Neural cell (in vitro differentiated cells): ENCODE data around the gene RETN. TPM values are rescaled to one million over a fixed set of nuclear protein-coding genes. Genes with fewer than 3 reads are reported as not detected.

ENCODE experiments used
- H2AFZ ChIP-seq: fragments of 200-600, 300-800 bp; sonication (generic), shearing (Covaris generic); 2 replicates; pipeline ENCODE4 v1.6.0; 2014; ENCODE audit warnings: low read depth, mild to moderate bottlenecking, antibody characterized with exemption, low read length, moderate library complexity
- H3F3A ChIP-seq: fragments of 200-600 bp; shearing (Covaris generic); 2 replicates; pipeline ENCODE4 v1.6.1; 2016; ENCODE audit warnings: mild to moderate bottlenecking, moderate library complexity, mixed read lengths, antibody characterized with exemption, low read length; ENCODE audit not compliant: insufficient read depth, poor library complexity, severe bottlenecking
- H3K27ac ChIP-seq: fragments of 200-600, 300-800 bp; sonication (generic), shearing (Covaris generic); 2 replicates; pipeline ENCODE4 v1.5.1; 2014; ENCODE audit warnings: mild to moderate bottlenecking, low read length, moderate library complexity
- H3K27me3 ChIP-seq: fragments of 300-800, 200-600 bp; sonication (generic), shearing (Covaris generic); 2 replicates; pipeline ENCODE4 v1.6.0; 2014; ENCODE audit warnings: mild to moderate bottlenecking, low read depth, low read length, moderate library complexity; ENCODE audit not compliant: insufficient read depth
- H3K36me3 ChIP-seq: fragments of 300-800, 200-600 bp; sonication (generic), shearing (Covaris generic); 2 replicates; pipeline ENCODE4 v1.5.1; 2014; ENCODE audit warnings: mild to moderate bottlenecking, antibody characterized with exemption, low read length, moderate library complexity; ENCODE audit not compliant: insufficient read depth
- H3K4me2 ChIP-seq: fragments of 300-800, 200-600 bp; sonication (generic), shearing (Covaris generic); 2 replicates; pipeline ENCODE4 v1.6.0; 2014; ENCODE audit warnings: mild to moderate bottlenecking, low read length
- H3K4me3 ChIP-seq: fragments of 300-800, 200-600 bp; sonication (generic), shearing (Covaris generic); 2 replicates; pipeline ENCODE4 v1.5.1; 2014; ENCODE audit warnings: mild to moderate bottlenecking, low read length, moderate library complexity
- H3K79me2 ChIP-seq: fragments of 200-600 bp; shearing (Covaris generic); replicated peaks from 2 replicates; pipeline ENCODE4 v1.6.0; 2014; ENCODE audit warnings: mild to moderate bottlenecking, low read length, moderate library complexity; ENCODE audit not compliant: insufficient read depth
- H3K9ac ChIP-seq: fragments of 300-800, 200-600 bp; sonication (generic), shearing (Covaris generic); 2 replicates; pipeline ENCODE4 v1.6.1; 2016; ENCODE audit warnings: mild to moderate bottlenecking, low read length, mixed read lengths
- H3K9me2 ChIP-seq: fragments of 200-600 bp; shearing (Covaris generic); 2 replicates; pipeline ENCODE4 v1.6.1; 2016; ENCODE audit warnings: mild to moderate bottlenecking, low read length, mixed read lengths; ENCODE audit not compliant: insufficient read depth
- H3K9me3 ChIP-seq: fragments of 200-600, 300-800 bp; sonication (generic), shearing (Covaris generic); 2 replicates; pipeline ENCODE4 v1.6.1; 2016; ENCODE audit warnings: mild to moderate bottlenecking, mixed run types, low read length, moderate library complexity, mixed read lengths
- H4K20me1 ChIP-seq: fragments of 200-600 bp; shearing (Covaris generic); 2 replicates; pipeline ENCODE4 v1.6.1; 2016; ENCODE audit warnings: mild to moderate bottlenecking, mixed run types; ENCODE audit not compliant: insufficient read depth
- CTCF ChIP-seq: fragments of 450-650 bp; IDR thresholded peaks from 2 replicates; pipeline ENCODE4 v1.5.1; 2014; ENCODE audit warnings: antibody characterized with exemption, mild to moderate bottlenecking, moderate library complexity; ENCODE audit not compliant: poor library complexity, severe bottlenecking
- EP300 ChIP-seq: fragments of 450-650 bp; conservative IDR thresholded peaks from 2 replicates; pipeline ENCODE4 v1.6.1; 2014; ENCODE audit warnings: antibody characterized with exemption, mild to moderate bottlenecking, moderate library complexity; ENCODE audit not compliant: poor library complexity, severe bottlenecking
- EZH2 ChIP-seq: fragments of 200-600, 300-800 bp; shearing (Covaris generic), sonication (generic); IDR thresholded peaks from 2 replicates; pipeline ENCODE4 v1.6.1; 2014; ENCODE audit warnings: antibody characterized with exemption, low read length, borderline replicate concordance, mild to moderate bottlenecking; ENCODE audit not compliant: insufficient read depth, poor library complexity, severe bottlenecking
- MXI1 ChIP-seq: fragments of 450-650 bp; conservative IDR thresholded peaks from 2 replicates; pipeline ENCODE4 v1.6.1; 2014; ENCODE audit warnings: antibody characterized with exemption, mild to moderate bottlenecking; ENCODE audit not compliant: poor library complexity, severe bottlenecking
- POLR2AphosphoS5 ChIP-seq: IDR thresholded peaks from 2 replicates; pipeline ENCODE4 v1.6.1; 2012
- RAD21 ChIP-seq: fragments of 450-650 bp; conservative IDR thresholded peaks from 2 replicates; pipeline ENCODE4 v1.6.1; 2014; ENCODE audit warnings: antibody characterized with exemption, mild to moderate bottlenecking, moderate library complexity
- REST ChIP-seq: IDR thresholded peaks from 2 replicates; pipeline ENCODE4 v1.6.1; 2012; ENCODE audit warnings: borderline replicate concordance
- SMC3 ChIP-seq: fragments of 450-650 bp; conservative IDR thresholded peaks from 2 replicates; pipeline ENCODE4 v1.6.1; 2014; ENCODE audit warnings: antibody characterized with exemption, mild to moderate bottlenecking, moderate library complexity; ENCODE audit not compliant: poor library complexity
- TAF1 ChIP-seq: IDR thresholded peaks from 2 replicates; pipeline ENCODE4 v1.6.1; 2012; ENCODE audit warnings: low read depth
- polyA plus RNA-seq: library from polyadenylated mRNA; depleted of rRNA; stranded (reverse); fragments of >200 nt; gene quantifications from 2 replicates; pipeline ENCODE4 v1.2.3, GENCODE V29; 2014

Gene RETN
- polyA plus RNA-seq, 1 donor from 2014 or later = not detected

GRCh38 chr19:7639863-7640348 is 28.9 kb upstream of the RETN start:
- H3K36me3 ChIP-seq = no peaks in the 10 kb centered on the region

GRCh38 chr19:7640803-7641202 is 28.0 kb upstream of the RETN start:
- no peak overlapping the region for H3K9ac ChIP-seq
- H3F3A ChIP-seq = no peaks in the 10 kb centered on the region
- no peaks in the 10 kb centered on the region for H4K20me1 ChIP-seq
- peaks cover 20% of the 10 kb centered on the region for H3K27me3 ChIP-seq
- no peaks in the 10 kb centered on the region for H3K9me3 ChIP-seq
- no peaks in the 10 kb centered on the region for H3K9me2 ChIP-seq
- TF ChIP-seq TAF1 (no peak), EP300 (no peak), RAD21 (no peak), MXI1 (no peak), EZH2 (no peak), REST (no peak), SMC3 (no peak), POLR2AphosphoS5 (no peak)
- no peak overlapping the region for H2AFZ ChIP-seq
- no peak overlapping the region for H3K4me3 ChIP-seq
- no peak overlapping the region for H3K4me2 ChIP-seq
- no peaks in the 10 kb centered on the region for H3K36me3 ChIP-seq
- no peak overlapping the region for H3K27ac ChIP-seq
- no peaks in the 10 kb centered on the region for H3K79me2 ChIP-seq

More at GRCh38 chr19:7639863-7640348, 28.9 kb upstream of the RETN start:
- no peak overlapping the region for H3K27ac ChIP-seq
- no peak for TF ChIP-seq CTCF
- no peak for TF ChIP-seq TAF1
- TF ChIP-seq POLR2AphosphoS5 = no peak
- no peak for TF ChIP-seq MXI1
- no peak for TF ChIP-seq REST
- TF ChIP-seq EP300 = no peak
- TF ChIP-seq SMC3 = no peak
- TF ChIP-seq RAD21 = no peak
- TF ChIP-seq EZH2 = no peak
- H3K27me3 ChIP-seq = peaks cover 20% of the 10 kb centered on the region
- H3F3A ChIP-seq = no peaks in the 10 kb centered on the region
- H3K4me2 ChIP-seq = no peak overlapping the region
- H3K4me3 ChIP-seq = no peak overlapping the region
- no peak overlapping the region for H2AFZ ChIP-seq
- H3K9me2 ChIP-seq = no peaks in the 10 kb centered on the region
- no peak overlapping the region for H3K9ac ChIP-seq
- no peaks in the 10 kb centered on the region for H3K9me3 ChIP-seq
- no peaks in the 10 kb centered on the region for H4K20me1 ChIP-seq
- H3K79me2 ChIP-seq = no peaks in the 10 kb centered on the region
